G401 (cell line): Measurements from ENCODE around the gene RUVBL2. TPM values are rescaled to one million over a fixed set of nuclear protein-coding genes. Genes with fewer than 3 reads are reported as not detected.

ENCODE experiments used
- DNase-seq: peaks from one replicate; pipeline ENCODE4 v3.0.0-alpha.2; 2015; ENCODE audit warnings: low spot score
- in situ Hi-C: cut with HindIII; loops from 2 replicates; pipeline ENCODE4 v1.10.0; 2016; ENCODE audit warnings: low sequenced_read_pairs, mixed read lengths
- total RNA-seq: library from RNA; depleted of rRNA; stranded (reverse); fragments of >200 nt; shearing (Covaris generic); gene quantifications from 2 replicates; pipeline ENCODE4 v1.2.3, GENCODE V29; 2014; rRNA removed

Gene RUVBL2
- total RNA-seq: 426 and 535 TPM in 2 replicates

DNA sequence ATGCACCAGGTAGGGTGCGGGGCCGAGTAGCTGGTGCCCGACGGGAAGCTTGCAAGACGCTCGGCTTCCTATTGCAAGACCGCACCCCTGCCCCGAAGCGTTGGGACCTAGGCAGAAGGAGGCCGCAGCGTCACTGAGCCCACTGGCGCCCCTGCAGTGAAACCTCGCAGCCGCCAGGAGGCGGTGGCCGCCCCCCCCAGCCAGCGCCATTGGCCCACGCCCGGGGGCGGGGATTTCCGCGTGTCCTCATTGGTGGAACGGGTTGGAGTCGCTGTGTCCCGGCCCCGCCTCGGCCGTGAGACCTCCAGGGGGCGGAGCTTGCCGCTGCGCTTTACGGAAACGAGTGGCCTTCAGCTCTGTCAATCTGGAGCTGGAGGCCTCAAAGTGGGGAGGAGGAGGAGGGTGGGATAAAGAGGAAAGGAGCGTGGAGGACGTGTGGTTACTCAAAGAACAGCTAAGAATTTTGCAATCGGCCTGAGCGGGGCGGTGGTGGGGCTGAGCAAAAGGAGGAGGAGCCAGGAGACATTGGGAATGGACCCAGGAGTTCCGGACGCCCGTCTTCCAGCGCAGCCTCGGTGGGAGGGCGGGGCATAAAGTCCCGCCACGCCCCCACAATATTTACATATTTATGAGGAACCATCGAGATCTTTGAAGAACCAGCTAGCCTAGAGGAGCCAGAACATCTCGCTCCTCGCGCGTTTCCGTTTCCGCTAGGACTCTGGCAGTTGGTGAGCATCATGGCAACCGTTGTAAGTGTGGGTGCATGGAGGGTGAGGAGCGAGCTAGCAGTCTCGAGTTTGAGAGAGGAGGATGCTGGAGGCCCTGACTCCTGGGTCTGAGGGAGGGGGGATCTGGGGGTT is at the start of gene RUVBL2, which contains the start of gene GYS1:
Gene RUVBL2 (plus strand): TSS at position 713 of the 860 bp plus-strand sequence. CDS start 25 bp downstream, at position 738.
Gene GYS1 (minus strand): TSS at position 135 of the 860 bp plus-strand sequence. CDS start 197 bp downstream, outside the sequence.
- in situ Hi-C loops: no loop called here
- DNase-seq: peak; percentile 100

GRCh38 chr19:48945415-48945814 is 48.3 kb upstream of the RUVBL2 start:
- no peak for DNase-seq
- in situ Hi-C loops: no loop called here

DNA sequence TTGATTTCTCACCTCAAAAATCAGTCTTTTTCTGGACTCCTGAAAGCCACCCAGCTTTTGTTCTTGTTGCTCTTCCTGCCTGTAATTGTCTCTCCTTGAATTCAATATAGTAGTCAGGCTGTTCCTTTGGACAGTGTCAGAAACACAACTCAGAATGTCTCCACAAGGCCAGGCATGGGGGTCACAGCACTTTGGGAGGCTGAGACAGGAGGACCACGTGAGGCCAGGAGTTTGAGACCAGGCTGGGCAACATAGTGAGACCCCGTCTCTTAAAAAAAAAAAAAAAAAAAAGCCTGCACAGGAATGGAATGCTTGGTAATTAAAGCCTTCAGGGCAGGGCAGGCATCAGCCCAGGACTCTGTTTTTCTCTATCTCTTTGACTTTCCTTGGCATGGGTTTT is 47.9 kb upstream of the RUVBL2 start:
- in situ Hi-C loops: no loop called here

GRCh38 chr19:48946463-48947257 is 47.0 kb upstream of the RUVBL2 start:
- no peak for DNase-seq

More for the DNA sequence above, 47.9 kb upstream of the RUVBL2 start:
- DNase-seq: no peak

DNA sequence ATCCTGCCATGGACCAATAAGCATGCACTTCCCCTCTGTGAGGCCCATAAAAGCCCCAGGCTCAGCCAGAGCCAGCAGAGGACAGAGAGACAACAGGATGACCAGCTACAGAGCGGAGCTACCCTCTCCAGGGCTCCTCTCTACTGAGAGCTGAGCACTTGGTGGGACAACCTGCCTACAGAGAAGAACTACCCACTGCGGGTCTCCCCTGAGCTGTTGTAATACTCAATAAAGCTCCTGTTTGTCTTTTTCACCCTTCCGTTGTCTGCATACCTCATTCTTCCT is 46.5 kb upstream of the RUVBL2 start:
- in situ Hi-C loops: no loop called here
- no peak for DNase-seq

More at GRCh38 chr19:48946463-48947257, 47.0 kb upstream of the RUVBL2 start:
- in situ Hi-C loops: no loop called here

GRCh38 chr19:48950159-48950558 is 43.5 kb upstream of the RUVBL2 start:
- in situ Hi-C loops: no loop called here
- no peak for DNase-seq

GRCh38 chr19:48950830-48951519 is 42.7 kb upstream of the RUVBL2 start:
- in situ Hi-C loops: no loop called here
- no peak for DNase-seq

DNA sequence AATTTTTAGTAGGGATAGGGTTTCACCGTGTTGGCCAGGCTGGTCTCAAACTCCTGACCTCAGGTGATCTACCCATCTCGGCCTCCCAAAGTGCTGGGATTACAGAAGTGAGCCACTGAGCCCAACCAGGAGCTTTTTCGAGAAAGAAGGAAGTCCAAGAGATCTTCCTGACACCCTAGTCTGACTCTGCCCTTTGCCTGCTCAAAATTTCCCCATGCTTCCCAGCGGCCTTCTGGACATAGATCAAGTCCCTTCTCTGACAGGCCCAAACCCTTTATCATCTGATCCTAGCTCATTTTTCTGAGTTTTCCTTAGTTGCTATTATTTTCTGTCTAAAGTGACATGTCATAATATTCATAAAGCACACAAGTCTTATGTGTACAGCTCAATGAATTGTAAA is 40.5 kb upstream of the RUVBL2 start:
- in situ Hi-C loops: no loop called here
- no peak for DNase-seq

GRCh38 chr19:48953990-48954594 is 39.6 kb upstream of the RUVBL2 start:
- DNase-seq: no peak
- in situ Hi-C loops: no loop called here

- in situ Hi-C loops: no loop called here
- DNase-seq: peak; percentile 97
Measured at GRCh38 chr19:48954595-48955307, 38.9 kb upstream of the RUVBL2 start, which contains the start of gene BAX. BAX (plus strand) TSS chr19:48954875; CDS start chr19:48954929, 54 bp downstream.

DNA sequence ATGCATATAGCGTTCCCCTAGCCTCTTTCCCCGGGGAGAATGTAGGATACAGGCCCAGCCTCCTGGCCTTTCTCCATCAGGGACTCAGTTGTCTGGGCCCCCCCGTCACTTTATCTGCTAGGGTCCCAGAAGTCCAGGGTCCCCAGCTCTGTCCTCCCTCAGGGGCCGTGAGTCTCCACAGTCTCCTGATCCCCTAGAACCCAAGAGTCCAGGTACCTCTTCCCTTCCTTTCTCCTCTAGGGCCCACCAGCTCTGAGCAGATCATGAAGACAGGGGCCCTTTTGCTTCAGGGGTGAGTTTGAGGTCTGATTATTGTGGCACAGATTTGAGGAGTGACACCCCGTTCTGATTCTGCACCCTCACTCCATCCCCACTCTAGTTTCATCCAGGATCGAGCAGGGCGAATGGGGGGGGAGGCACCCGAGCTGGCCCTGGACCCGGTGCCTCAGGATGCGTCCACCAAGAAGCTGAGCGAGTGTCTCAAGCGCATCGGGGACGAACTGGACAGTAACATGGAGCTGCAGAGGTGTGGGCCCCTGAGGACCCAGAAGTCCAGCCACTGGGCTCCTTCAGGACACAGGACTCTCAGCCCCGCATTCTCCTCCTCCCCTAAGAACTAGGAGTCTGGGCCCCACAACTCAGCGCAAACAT is 38.3 kb upstream of the RUVBL2 start:
- in situ Hi-C loops: no loop called here
- DNase-seq: no peak

- in situ Hi-C loops: no loop called here
- DNase-seq: no peak
Measured at GRCh38 chr19:48958006-48958405, 35.7 kb upstream of the RUVBL2 start.

- no peak for DNase-seq
- in situ Hi-C loops: no loop called here
Measured at GRCh38 chr19:48959341-48960239, 34.1 kb upstream of the RUVBL2 start.

DNA sequence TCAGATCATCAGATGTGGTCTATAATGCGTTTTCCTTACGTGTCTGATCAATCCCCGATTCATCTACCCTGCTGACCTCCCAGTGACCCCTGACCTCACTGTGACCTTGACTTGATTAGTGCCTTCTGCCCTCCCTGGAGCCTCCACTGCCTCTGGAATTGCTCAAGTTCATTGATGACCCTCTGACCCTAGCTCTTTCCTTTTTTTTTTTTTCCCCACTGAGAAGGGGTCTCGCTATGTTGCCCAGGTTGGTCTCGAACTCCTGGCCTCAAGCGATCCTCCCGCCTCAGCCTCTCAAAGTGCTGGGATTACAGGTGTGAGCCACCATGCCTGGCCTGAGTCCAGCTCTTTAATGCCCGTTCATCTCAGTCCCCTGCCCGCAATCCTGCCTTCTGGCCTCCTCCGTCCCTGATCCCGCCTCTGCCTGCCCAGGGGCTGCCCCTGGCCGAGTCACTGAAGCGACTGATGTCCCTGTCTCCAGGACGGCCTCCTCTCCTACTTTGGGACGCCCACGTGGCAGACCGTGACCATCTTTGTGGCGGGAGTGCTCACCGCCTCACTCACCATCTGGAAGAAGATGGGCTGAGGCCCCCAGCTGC is 32.5 kb upstream of the RUVBL2 start:
- no peak for DNase-seq
- in situ Hi-C loops: no loop called here

GRCh38 chr19:48961673-48962028 is 32.0 kb upstream of the RUVBL2 start:
- in situ Hi-C loops: no loop called here
- no peak for DNase-seq

GRCh38 chr19:48962029-48962848 is 31.4 kb upstream of the RUVBL2 start:
- DNase-seq: peak; percentile 29
- in situ Hi-C loops: no loop called here
